Activated B cell treated with CpG ODN at 0.5 μM for 24 hours (primary cell): ENCODE results near the gene MPV17. TPM values are rescaled to one million over a fixed set of nuclear protein-coding genes. Genes with fewer than 3 reads are reported as not detected.

Experiments
- ATAC-seq: fragments of 200-7000 bp; cut with Tn5 transposase; one replicate; pipeline ENCODE4 v1.10.0; 2021; ENCODE audit warnings: low read depth, mild to moderate bottlenecking, moderate library complexity
- CTCF ChIA-PET: fragments of 350-600 bp; sonication (Branson Sonifier 250); formaldehyde crosslinking; loops from one replicate; lab custom pipeline; 2021; ENCODE audit warnings: antibody characterized with exemption; lab: Charles Lee
- POLR2A ChIA-PET: fragments of 350-600 bp; sonication (Branson Sonifier 250); formaldehyde crosslinking; loops from one replicate; lab custom pipeline; 2021; ENCODE audit warnings: antibody characterized with exemption; lab: Charles Lee
- DNase-seq: peaks from one replicate; pipeline ENCODE4 v3.0.0; 2022
- H3K27ac Mint-ChIP-seq: one replicate; pipeline ENCODE4 v1.8.0; 2020; ENCODE audit warnings: mixed read lengths
- H3K27me3 Mint-ChIP-seq: one replicate; pipeline ENCODE4 v1.8.0; 2021; ENCODE audit warnings: mixed read lengths
- H3K36me3 Mint-ChIP-seq: one replicate; pipeline ENCODE4 v1.8.0; 2021; ENCODE audit warnings: low read depth, mixed read lengths
- H3K4me1 Mint-ChIP-seq: one replicate; pipeline ENCODE4 v1.8.0; 2021; ENCODE audit warnings: mixed read lengths
- H3K4me3 Mint-ChIP-seq: one replicate; pipeline ENCODE4 v1.8.0; 2020; ENCODE audit warnings: mild to moderate bottlenecking, mixed read lengths
- H3K9me3 Mint-ChIP-seq: one replicate; pipeline ENCODE4 v1.8.0; 2020; ENCODE audit warnings: mixed read lengths
- CTCF ChIP-seq: fragments of 200-600 bp; IDR thresholded peaks from one replicate; pipeline ENCODE4 v1.8.0; 2022; ENCODE audit warnings: antibody characterized with exemption, mild to moderate bottlenecking
- intact Hi-C: fragments of 100-400 bp; cut with micrococcal nuclease; formaldehyde crosslinking; loops from one replicate; pipeline ENCODE4 v1.15.1; 2024
- total RNA-seq: library from RNA; stranded (reverse); gene quantifications from 2 replicates; pipeline ENCODE4 v1.2.3, GENCODE V29; 2022

The MPV17 gene
- total RNA-seq, 1 donor from 2014 or later, result 98.3 TPM

GRCh38 chr2:27347641-27348040 is 24.7 kb upstream of the MPV17 start:
- DNase-seq (no peak), ATAC-seq (no peak)
- H3K4me3 Mint-ChIP-seq, result no peak overlapping the region
- peaks cover 35% of the 10 kb centered on the region for H3K36me3 Mint-ChIP-seq
- no peak overlapping the region for H3K27ac Mint-ChIP-seq
- no peaks in the 10 kb centered on the region for H3K9me3 Mint-ChIP-seq
- H3K4me1 Mint-ChIP-seq, result peaks cover 35% of the 10 kb centered on the region
- ChIA-PET CTCF (no interaction called here), POLR2A (no interaction called here)
- no peak for TF ChIP-seq CTCF
- intact Hi-C loops, result no loop called here
- H3K27me3 Mint-ChIP-seq, result no peaks in the 10 kb centered on the region

- Mint-ChIP-seq H3K36me3 (peaks cover 76% of the 10 kb centered on the region), H3K27me3 (no peaks in the 10 kb centered on the region), H3K4me3 (no peak overlapping the region), H3K4me1 (no peaks in the 10 kb centered on the region), H3K9me3 (no peaks in the 10 kb centered on the region), H3K27ac (no peak overlapping the region)
- TF ChIP-seq CTCF, result no peak
- ChIA-PET POLR2A (interaction anchor here (1.2 kb wide), 1 partner anchor 13 kb away, joined by 3 read pairs; the partner anchor contains the start of gene MPV17), CTCF (no interaction called here)
- DNase-seq (no peak), ATAC-seq (no peak)
- intact Hi-C loops, result no loop called here
Observed at GRCh38 chr2:27336173-27336572, 13.3 kb upstream of the MPV17 start.

- intact Hi-C loops, result no loop called here
- H3K9me3 Mint-ChIP-seq, result no peaks in the 10 kb centered on the region
- no peak overlapping the region for H3K27ac Mint-ChIP-seq
- no peak for TF ChIP-seq CTCF
- H3K4me3 Mint-ChIP-seq, result no peak overlapping the region
- no peak for ATAC-seq
- POLR2A ChIA-PET, result no interaction called here
- H3K4me1 Mint-ChIP-seq, result no peaks in the 10 kb centered on the region
- CTCF ChIA-PET, result no interaction called here
- peaks cover 75% of the 10 kb centered on the region for H3K36me3 Mint-ChIP-seq
- H3K27me3 Mint-ChIP-seq, result no peaks in the 10 kb centered on the region
- no peak for DNase-seq
Observed at GRCh38 chr2:27335311-27335710, 12.4 kb upstream of the MPV17 start.

GRCh38 chr2:27324720-27325119 is 1.8 kb upstream of the MPV17 start:
- Mint-ChIP-seq H3K27ac (no peak overlapping the region), H3K36me3 (peaks cover 49% of the 10 kb centered on the region), H3K4me1 (peaks cover 25% of the 10 kb centered on the region), H3K4me3 (no peak overlapping the region), H3K27me3 (no peaks in the 10 kb centered on the region), H3K9me3 (no peaks in the 10 kb centered on the region)
- intact Hi-C loops, result no loop called here
- ChIA-PET POLR2A (interaction anchor here (1.4 to 1.5 kb wide), 2 partner anchors 32 to 113 kb away, joined by 3 to 7 read pairs; partner anchors contain the start of genes ATRAID, GTF3C2 and SLC5A6), CTCF (no interaction called here)
- TF ChIP-seq CTCF, result no peak
- ATAC-seq (no peak), DNase-seq (no peak)

GRCh38 chr2:27323596-27324285 is 844 bp upstream of the MPV17 start:
- no peak for DNase-seq
- ATAC-seq, result no peak
- Mint-ChIP-seq H3K27ac (peak overlapping the region; percentile 96), H3K4me3 (peak overlapping the region; percentile 99), H3K27me3 (no peaks in the 10 kb centered on the region), H3K4me1 (peaks cover 25% of the 10 kb centered on the region), H3K9me3 (no peaks in the 10 kb centered on the region), H3K36me3 (peaks cover 40% of the 10 kb centered on the region)
- ChIA-PET POLR2A (interaction anchor here (1.0 to 2.7 kb wide), 8 partner anchors 33 to 305 kb away, joined by 3 to 26 read pairs (median 8); partner anchors contain the start of genes ATRAID, CCDC121, EIF2B4 and GPN1), CTCF (no interaction called here)
- intact Hi-C loops, result loop anchor here (1.0 to 2.0 kb wide), 10 partner anchors 21 to 305 kb away; partner anchors contain the start of genes ATRAID, CCDC121, EIF2B4 and GPN1
- no peak for TF ChIP-seq CTCF
